CD8-positive, alpha-beta memory T cell (primary cell): Measurements from ENCODE around the gene TGM2. TPM values are rescaled to one million over a fixed set of nuclear protein-coding genes. Genes with fewer than 3 reads are reported as not detected.

Source experiments
- CTCF ChIA-PET: fragments of 350-600 bp; sonication (Branson Sonifier 250); formaldehyde crosslinking; loops from one replicate; lab custom pipeline; 2021; ENCODE audit warnings: antibody characterized with exemption; lab: Charles Lee
- POLR2A ChIA-PET: fragments of 350-600 bp; sonication (Branson Sonifier 250); formaldehyde crosslinking; loops from one replicate; lab custom pipeline; 2021; ENCODE audit warnings: antibody characterized with exemption; lab: Charles Lee
- DNase-seq, 5 donors: peaks; one replicate each; pipeline versions ENCODE4 v3.0.0 to v3.0.0-alpha.2; 2020 to 2022; ENCODE audit warnings: mixed read lengths in 1 of 5
- H3K27ac ChIP-seq: one replicate; pipeline ENCODE4 v1.7.0; 2013; ENCODE audit warnings: low read depth, mild to moderate bottlenecking, low read length, moderate library complexity
- H3K27me3 ChIP-seq: 2 replicates; pipeline ENCODE4 v1.7.0; 2013; ENCODE audit warnings: low read length, mild to moderate bottlenecking; ENCODE audit not compliant: insufficient read depth, poor library complexity, severe bottlenecking
- H3K36me3 ChIP-seq: 2 replicates; pipeline ENCODE4 v1.7.0; 2013; ENCODE audit warnings: mild to moderate bottlenecking, low read length, moderate library complexity; ENCODE audit not compliant: insufficient read depth
- H3K4me1 ChIP-seq: 2 replicates; pipeline ENCODE4 v1.7.0; 2013; ENCODE audit warnings: mild to moderate bottlenecking, low read length, moderate library complexity; ENCODE audit not compliant: insufficient read depth
- H3K4me3 ChIP-seq: 2 replicates; pipeline ENCODE4 v1.7.0; 2013; ENCODE audit warnings: mild to moderate bottlenecking, low read length
- H3K9me3 ChIP-seq: 2 replicates; pipeline ENCODE4 v1.7.0; 2013; ENCODE audit warnings: mild to moderate bottlenecking, low read length
- H3K27ac Mint-ChIP-seq, 8 donors: one replicate each; pipeline ENCODE4 v1.8.0; 2020 to 2021; ENCODE audit warnings: mixed read lengths in 8 of 8, mild to moderate bottlenecking in 6 of 8, inconsistent platforms in 3 of 8, moderate library complexity in 3 of 8
- H3K27me3 Mint-ChIP-seq, 2 donors: one replicate each; pipeline ENCODE4 v1.8.0; 2020 to 2021; ENCODE audit warnings: mixed read lengths in 2 of 2, mild to moderate bottlenecking in 1 of 2, moderate library complexity in 1 of 2
- H3K36me3 Mint-ChIP-seq, 3 donors: one replicate each; pipeline ENCODE4 v1.8.0; 2020 to 2021; ENCODE audit warnings: mixed read lengths in 3 of 3, inconsistent platforms in 1 of 3, mild to moderate bottlenecking in 1 of 3
- H3K4me1 Mint-ChIP-seq, 3 donors: one replicate each; pipeline ENCODE4 v1.8.0; 2020 to 2021; ENCODE audit warnings: mixed read lengths in 3 of 3, inconsistent platforms in 1 of 3, mild to moderate bottlenecking in 1 of 3
- H3K4me3 Mint-ChIP-seq, 7 donors: one replicate each; pipeline ENCODE4 v1.8.0; 2020 to 2021; ENCODE audit warnings: mixed read lengths in 7 of 7, mild to moderate bottlenecking in 6 of 7, moderate library complexity in 4 of 7, inconsistent platforms in 2 of 7
- H3K9me3 Mint-ChIP-seq, 5 donors: one replicate each; pipeline ENCODE4 v1.8.0; 2020 to 2022; ENCODE audit warnings: mixed read lengths in 5 of 5, mild to moderate bottlenecking in 3 of 5, moderate library complexity in 2 of 5, inconsistent platforms in 1 of 5
- polyA plus RNA-seq: library from polyadenylated mRNA; unstranded; fragments of 300-500 nt; fragmentation: Illumina TruSeq; gene quantifications from one replicate; pipeline ENCODE4 v1.2.3, GENCODE V29; 2021
- total RNA-seq, 2 experiments: library from RNA; stranded (reverse); gene quantifications; one replicate each; pipeline ENCODE4 v1.2.3, GENCODE V29; 2021

Gene TGM2
- total and polyA plus RNA-seq, 3 experiments from 2014 or later, result not detected

- Mint-ChIP-seq H3K4me1 (peaks cover 21 to 30% (median 25%) of the 10 kb centered on the region in 3 donors), H3K36me3 (peaks cover 27 to 88% (median 31%) of the 10 kb centered on the region in 3 donors), H3K9me3 (peaks cover 0 to 8% (median 0%) of the 10 kb centered on the region in 5 donors), H3K27ac (peak overlapping the region in 3 of 8 donors; percentile 14 to 66 (median 16)), H3K4me3 (no peak overlapping the region), H3K27me3 (peaks cover 0 to 1% of the 10 kb centered on the region in 2 donors)
- no peak for DNase-seq
- Histone ChIP-seq H3K4me1 (no peaks in the 10 kb centered on the region), H3K4me3 (no peak overlapping the region), H3K27me3 (no peaks in the 10 kb centered on the region), H3K36me3 (peaks cover 23% of the 10 kb centered on the region), H3K27ac (no peak overlapping the region), H3K9me3 (no peaks in the 10 kb centered on the region)
- CTCF ChIA-PET, result no interaction called here
- POLR2A ChIA-PET, result no interaction called here
These were observed 83.5 kb downstream of the TGM2 start for GRCh38 chr20:38081575-38081974.

GRCh38 chr20:38079353-38079752 is 85.7 kb downstream of the TGM2 start:
- peaks cover 0 to 8% (median 0%) of the 10 kb centered on the region in 5 donors for H3K9me3 Mint-ChIP-seq
- no peak overlapping the region for H3K4me3 Mint-ChIP-seq
- CTCF ChIA-PET, result interaction anchor here (0.6 kb wide), 1 partner anchor 9 kb away, joined by 3 read pairs; no protein-coding TSS in a partner anchor
- H3K36me3 Mint-ChIP-seq, result peaks cover 27 to 86% (median 28%) of the 10 kb centered on the region in 3 donors
- DNase-seq, result no peak
- POLR2A ChIA-PET, result no interaction called here
- no peaks in the 10 kb centered on the region for H3K4me1 ChIP-seq
- no peak overlapping the region for H3K27ac ChIP-seq
- no peak overlapping the region for H3K4me3 ChIP-seq
- no peak overlapping the region for H3K27ac Mint-ChIP-seq
- H3K9me3 ChIP-seq, result no peaks in the 10 kb centered on the region
- H3K27me3 Mint-ChIP-seq, result peaks cover 0 to 1% of the 10 kb centered on the region in 2 donors
- peaks cover 14% of the 10 kb centered on the region for H3K36me3 ChIP-seq
- H3K4me1 Mint-ChIP-seq, result peaks cover 23 to 35% (median 30%) of the 10 kb centered on the region in 3 donors
- H3K27me3 ChIP-seq, result no peaks in the 10 kb centered on the region

- Histone ChIP-seq H3K4me1 (no peaks in the 10 kb centered on the region), H3K36me3 (peaks cover 4% of the 10 kb centered on the region), H3K9me3 (no peaks in the 10 kb centered on the region), H3K27ac (no peak overlapping the region), H3K4me3 (no peak overlapping the region), H3K27me3 (no peaks in the 10 kb centered on the region)
- H3K9me3 Mint-ChIP-seq, result peaks cover 0 to 8% (median 0%) of the 10 kb centered on the region in 5 donors
- H3K27ac Mint-ChIP-seq, result peak overlapping the region in 1 of 8 donors; percentile 67
- POLR2A ChIA-PET, result no interaction called here
- peaks cover 0 to 1% of the 10 kb centered on the region in 2 donors for H3K27me3 Mint-ChIP-seq
- CTCF ChIA-PET, result interaction anchor here (0.8 to 1.7 kb wide), 2 partner anchors 21 to 144 kb away, joined by 3 to 7 read pairs; no protein-coding TSS in a partner anchor
- peaks cover 24 to 46% (median 35%) of the 10 kb centered on the region in 3 donors for H3K4me1 Mint-ChIP-seq
- no peak overlapping the region for H3K4me3 Mint-ChIP-seq
- no peak for DNase-seq
- peaks cover 27 to 83% (median 27%) of the 10 kb centered on the region in 3 donors for H3K36me3 Mint-ChIP-seq
These were observed 87.0 kb downstream of the TGM2 start for GRCh38 chr20:38078084-38078483.

Other genes starting within 250 kb of the TGM2 start
- gene TTI1, start 131.8 kb downstream of the TGM2 start, total RNA-seq, result 10 to 100 TPM; 40.5 to 41.6 TPM
- 16.7 TPM for gene TTI1, start 131.8 kb downstream of the TGM2 start, polyA plus RNA-seq
- gene RPRD1B, start 131.5 kb downstream of the TGM2 start, total RNA-seq, result 10 to 100 TPM; 39.1 TPM
- gene RPRD1B, start 131.5 kb downstream of the TGM2 start, polyA plus RNA-seq, result 5.2 TPM
- gene KIAA1755, start 95.5 kb upstream of the TGM2 start, total RNA-seq, result not detected
- not detected for gene KIAA1755, start 95.5 kb upstream of the TGM2 start, polyA plus RNA-seq
- not detected for gene BPI, start 138.9 kb upstream of the TGM2 start, total RNA-seq
- gene BPI, start 138.9 kb upstream of the TGM2 start, polyA plus RNA-seq, result not detected
- not detected for gene LBP, start 181.2 kb upstream of the TGM2 start, total RNA-seq
- gene LBP, start 181.2 kb upstream of the TGM2 start, polyA plus RNA-seq, result not detected